Type B pancreatic cell (in vitro differentiated cells): ENCODE results near the gene ARVCF. TPM values are rescaled to one million over a fixed set of nuclear protein-coding genes. Genes with fewer than 3 reads are reported as not detected.

Source experiments
- DNase-seq: peaks from one replicate; pipeline ENCODE4 v3.0.0; 2021; ENCODE audit warnings: mixed read lengths; ENCODE audit not compliant: unreplicated experiment; ENCODE audit errors: extremely low spot score
- H3K27ac Mint-ChIP-seq: 2 replicates; pipeline ENCODE4 v1.8.0; 2021; ENCODE audit warnings: mild to moderate bottlenecking, mixed read lengths
- H3K27me3 Mint-ChIP-seq: 2 replicates; pipeline ENCODE4 v1.8.0; 2021; ENCODE audit warnings: mixed read lengths
- H3K36me3 Mint-ChIP-seq: 2 replicates; pipeline ENCODE4 v1.8.0; 2021; ENCODE audit warnings: mixed read lengths
- H3K4me1 Mint-ChIP-seq: one replicate; pipeline ENCODE4 v1.8.0; 2021; ENCODE audit warnings: mixed read lengths; ENCODE audit not compliant: unreplicated experiment
- H3K4me3 Mint-ChIP-seq: 2 replicates; pipeline ENCODE4 v1.8.0; 2021; ENCODE audit warnings: mild to moderate bottlenecking, mixed read lengths
- H3K9me3 Mint-ChIP-seq: 2 replicates; pipeline ENCODE4 v1.8.0; 2021; ENCODE audit warnings: mixed read lengths
- CTCF ChIP-seq: fragments of 200-600 bp; sonication (generic); conservative IDR thresholded peaks from 2 replicates; pipeline ENCODE4 v1.5.0; 2021; ENCODE audit warnings: antibody characterized with exemption, mild to moderate bottlenecking
- total RNA-seq: library from RNA; stranded (reverse); gene quantifications from 2 replicates; pipeline ENCODE4 v1.2.1, GENCODE V29; 2021; ENCODE audit warnings: low replicate concordance

Gene ARVCF
- total RNA-seq, 1 donor from 2014 or later = 55.3 TPM

- no peak for TF ChIP-seq CTCF
Observed at GRCh38 chr22:20058989-20059770, 42.6 kb upstream of the ARVCF start.

GRCh38 chr22:20057596-20058268 lies 41.1 kb upstream of the ARVCF start:
- Mint-ChIP-seq H3K27me3 (no peaks in the 10 kb centered on the region), H3K27ac (no peak overlapping the region), H3K4me3 (no peak overlapping the region), H3K9me3 (no peaks in the 10 kb centered on the region), H3K4me1 (no peaks in the 10 kb centered on the region), H3K36me3 (no peaks in the 10 kb centered on the region)
- no peak for DNase-seq
- TF ChIP-seq CTCF = no peak

More at GRCh38 chr22:20058989-20059770, 42.6 kb upstream of the ARVCF start:
- Mint-ChIP-seq H3K27me3 (no peaks in the 10 kb centered on the region), H3K36me3 (no peaks in the 10 kb centered on the region), H3K9me3 (no peaks in the 10 kb centered on the region), H3K4me3 (no peak overlapping the region), H3K4me1 (no peaks in the 10 kb centered on the region), H3K27ac (peak overlapping the region; percentile 16)
- no peak for DNase-seq

- H3K9me3 Mint-ChIP-seq = no peaks in the 10 kb centered on the region
- no peak for TF ChIP-seq CTCF
- no peak overlapping the region for H3K4me3 Mint-ChIP-seq
- H3K27me3 Mint-ChIP-seq = no peaks in the 10 kb centered on the region
- no peaks in the 10 kb centered on the region for H3K4me1 Mint-ChIP-seq
- no peak for DNase-seq
- no peaks in the 10 kb centered on the region for H3K36me3 Mint-ChIP-seq
- H3K27ac Mint-ChIP-seq = no peak overlapping the region
Observed at GRCh38 chr22:20056696-20057386, 40.2 kb upstream of the ARVCF start.

GRCh38 chr22:20056161-20056560 lies 39.5 kb upstream of the ARVCF start:
- no peak for TF ChIP-seq CTCF
- Mint-ChIP-seq H3K4me3 (no peak overlapping the region), H3K4me1 (no peaks in the 10 kb centered on the region), H3K27ac (no peak overlapping the region), H3K27me3 (no peaks in the 10 kb centered on the region), H3K9me3 (no peaks in the 10 kb centered on the region), H3K36me3 (no peaks in the 10 kb centered on the region)
- no peak for DNase-seq

GRCh38 chr22:20055654-20056053 lies 39.0 kb upstream of the ARVCF start:
- Mint-ChIP-seq H3K36me3 (no peaks in the 10 kb centered on the region), H3K27ac (no peak overlapping the region), H3K4me3 (no peak overlapping the region), H3K27me3 (no peaks in the 10 kb centered on the region), H3K9me3 (no peaks in the 10 kb centered on the region), H3K4me1 (no peaks in the 10 kb centered on the region)
- no peak for DNase-seq
- TF ChIP-seq CTCF = no peak
